Measurements from ENCODE around the gene NCK1. TPM values are rescaled to one million over a fixed set of nuclear protein-coding genes. Genes with fewer than 3 reads are reported as not detected.

The NCK1 gene
- total RNA-seq, 1 experiment from 2014 or later: 25.6 TPM

GRCh38 chr3:136957751-136958288, 95.8 kb downstream of the NCK1 start, which contains the start of gene IL20RB (continued):
- no peak for TF ChIP-seq ZBTB33 (IDR thresholded peaks at IDR 0.05; ENCODE audit: extremely low read depth, insufficient replicate concordance, low read length)
- no peak for TF ChIP-seq CBX3 (IDR thresholded peaks at IDR 0.05; ENCODE audit: low read depth)
- TF ChIP-seq POLR2A (IDR thresholded peaks at IDR 0.05; ENCODE audit: borderline replicate concordance, extremely low read depth, insufficient read depth, insufficient read length): no peak
- peak; percentile 21; the same call in 1 of the 2 replicates for TF ChIP-seq JUND (IDR thresholded peaks at IDR 0.05)

- POLR2A ChIA-PET: no interaction called here
- no peak for ATAC-seq
- CTCF ChIA-PET: interaction anchor here (1.8 to 2.7 kb wide), 2 partner anchors 55 to 207 kb away, joined by 4 to 9 read pairs; partner anchors contain the start of gene STAG1
Observed at GRCh38 chr3:136958939-136959338, 96.9 kb downstream of the NCK1 start.

GRCh38 chr3:136959599-136959998, 97.6 kb downstream of the NCK1 start:
- H2AFZ ChIP-seq (ENCODE audit: low read depth, low read length, poor library complexity, severe bottlenecking): no peak overlapping the region
- no peaks in the 10 kb centered on the region for H3K9me2 ChIP-seq (ENCODE audit: insufficient read depth)
- H3K9ac ChIP-seq (ENCODE audit: low read length): no peak overlapping the region
- intact Hi-C loops (cut with micrococcal nuclease): loop anchor here (5.0 kb wide), 1 partner anchor 97 kb away; the partner anchor contains the start of gene NCK1
- POLR2A ChIA-PET: no interaction called here
- H3K27ac ChIP-seq (ENCODE audit: low read depth, low read length): no peak overlapping the region
- CTCF ChIA-PET: interaction anchor here (1.8 kb wide), 1 partner anchor 54 kb away, joined by 4 read pairs; no protein-coding TSS in a partner anchor
- H3K9me3 ChIP-seq (ENCODE audit: control insufficient read depth in 1 of 2, insufficient read depth in 1 of 2, low read depth in 1 of 2, low read length in 2 of 2): no peaks in the 10 kb centered on the region
- no peaks in the 10 kb centered on the region for H3K36me3 ChIP-seq (ENCODE audit: control insufficient read depth in 1 of 2, insufficient read depth in 2 of 2, low read length in 2 of 2)
- BruUV-seq (replicated peaks): no TSS peak
- no peaks in the 10 kb centered on the region for H3K27me3 ChIP-seq (ENCODE audit: insufficient read depth, low read length)
- H3K4me2 ChIP-seq (ENCODE audit: low read length): no peak overlapping the region
- DNase-seq (ENCODE audit: low read depth, low spot score) (no peak), ATAC-seq (no peak)
- no peak overlapping the region for H3K4me3 ChIP-seq (replicated peaks in 1 of 2; ENCODE audit: low read depth in 1 of 2, low read length in 2 of 2)
- RAD21 ChIA-PET (ENCODE audit: low non-redundant PET in 1 of 2, low total read pairs in 2 of 2, uncharacterized antibody in 2 of 2, unreplicated experiment in 2 of 2): no interaction called here
- H3K79me2 ChIP-seq (ENCODE audit: insufficient read depth, low read length): no peaks in the 10 kb centered on the region
- peaks cover 45 to 57% of the 10 kb centered on the region in 2 experiments for H3K4me1 ChIP-seq (ENCODE audit: control insufficient read depth in 1 of 2, insufficient read depth in 2 of 2, low read length in 2 of 2)
- no peaks in the 10 kb centered on the region for H4K20me1 ChIP-seq (ENCODE audit: insufficient read depth)
- TF ChIP-seq JUND (IDR thresholded peaks at IDR 0.05): no peak
- TF ChIP-seq ZBTB33 (IDR thresholded peaks at IDR 0.05; ENCODE audit: extremely low read depth, insufficient replicate concordance, low read length): no peak
- TF ChIP-seq CBX3 (IDR thresholded peaks at IDR 0.05; ENCODE audit: low read depth): no peak
- TF ChIP-seq SIN3A (IDR thresholded peaks at IDR 0.05; ENCODE audit: low read depth): no peak
- TF ChIP-seq CTCF (IDR thresholded peaks at IDR 0.05 in 2 of 3, conservative IDR thresholded peaks at IDR 0.05 in 1 of 3; ENCODE audit: borderline replicate concordance in 1 of 3, insufficient read depth in 1 of 3, low read depth in 2 of 3, low read length in 2 of 3): no peak
- TF ChIP-seq ELF1 (IDR thresholded peaks at IDR 0.05; ENCODE audit: borderline replicate concordance, low read depth): no peak
- TF ChIP-seq POLR2AphosphoS5 (IDR thresholded peaks at IDR 0.05; ENCODE audit: low read depth, low read length): no peak
- TF ChIP-seq ATF3 (IDR thresholded peaks at IDR 0.05): no peak
- no peak for TF ChIP-seq EZH2 (IDR thresholded peaks at IDR 0.05)

More at GRCh38 chr3:136958939-136959338, 96.9 kb downstream of the NCK1 start:
- Histone ChIP-seq H3K4me2 (ENCODE audit: low read length) (no peak overlapping the region), H3K79me2 (ENCODE audit: insufficient read depth, low read length) (no peaks in the 10 kb centered on the region), H3K9ac (ENCODE audit: low read length) (no peak overlapping the region), H3K27ac (ENCODE audit: low read depth, low read length) (no peak overlapping the region), H3K9me2 (ENCODE audit: insufficient read depth) (no peaks in the 10 kb centered on the region), H3K4me3 (replicated peaks in 1 of 2; ENCODE audit: low read depth in 1 of 2, low read length in 2 of 2) (no peak overlapping the region), H3K36me3 (ENCODE audit: control insufficient read depth in 1 of 2, insufficient read depth in 2 of 2, low read length in 2 of 2) (no peaks in the 10 kb centered on the region), H3K4me1 (ENCODE audit: control insufficient read depth in 1 of 2, insufficient read depth in 2 of 2, low read length in 2 of 2) (peaks cover 46 to 63% of the 10 kb centered on the region in 2 experiments), H3K9me3 (ENCODE audit: control insufficient read depth in 1 of 2, insufficient read depth in 1 of 2, low read depth in 1 of 2, low read length in 2 of 2) (no peaks in the 10 kb centered on the region), H4K20me1 (ENCODE audit: insufficient read depth) (no peaks in the 10 kb centered on the region), H2AFZ (ENCODE audit: low read depth, low read length, poor library complexity, severe bottlenecking) (no peak overlapping the region), H3K27me3 (ENCODE audit: insufficient read depth, low read length) (no peaks in the 10 kb centered on the region)
- TF ChIP-seq POLR2AphosphoS5 (IDR thresholded peaks at IDR 0.05; ENCODE audit: low read depth, low read length): no peak
- intact Hi-C loops (cut with micrococcal nuclease): loop anchor here (5.0 kb wide), 1 partner anchor 97 kb away; the partner anchor contains the start of gene NCK1
- RAD21 ChIA-PET (ENCODE audit: low non-redundant PET in 1 of 2, low total read pairs in 2 of 2, uncharacterized antibody in 2 of 2, unreplicated experiment in 2 of 2): no interaction called here
- BruUV-seq (replicated peaks): no TSS peak
- no peak for DNase-seq (ENCODE audit: low read depth, low spot score)
